Tibial artery (tissue), 4 donors: ENCODE measurements around the gene RARRES2.

Source experiments
- DNase-seq, 2 donors: peaks; one replicate each; pipeline ENCODE4 v3.0.0-alpha.2; 2019
- H3K27ac ChIP-seq, 2 donors: fragments of 200-600 bp; sonication (generic) in 1 of 2; 1 replicate in 1 of 2; 2 replicates in 1 of 2; pipeline ENCODE4 v1.5.1; 2018 to 2019; ENCODE audit warnings: mild to moderate bottlenecking in 1 of 2
- H3K27me3 ChIP-seq, 2 donors: fragments of 200-600 bp; sonication (generic) in 1 of 2; one replicate each; pipeline versions ENCODE4 v1.5.1 to v1.6.0; 2016 to 2019
- H3K36me3 ChIP-seq, 3 donors: fragments of 200-600 bp; sonication (generic) in 2 of 3; one replicate each; pipeline ENCODE4 v1.5.1; 2016 to 2019; ENCODE audit warnings: mild to moderate bottlenecking in 2 of 3
- H3K4me1 ChIP-seq, 4 donors: fragments of 200-600 bp; sonication (generic) in 2 of 4; 1 replicate in 3 of 4; 2 replicates in 1 of 4; pipeline ENCODE4 v1.5.1; 2016 to 2019
- H3K4me3 ChIP-seq, 2 donors: fragments of 200-600 bp; sonication (generic) in 1 of 2; 1 replicate in 1 of 2; 2 replicates in 1 of 2; pipeline ENCODE4 v1.5.1; 2018 to 2019; ENCODE audit warnings: mild to moderate bottlenecking in 2 of 2
- H3K9me3 ChIP-seq, 3 donors: fragments of 200-600 bp; sonication (generic) in 1 of 3; one replicate each; pipeline ENCODE4 v1.5.1; 2016 to 2019
- CTCF ChIP-seq, 2 experiments: fragments of 200-600 bp in 1 of 2; fragments of 450-650 bp in 1 of 2; IDR thresholded peaks; one replicate each; pipeline ENCODE4 v1.5.1; 2017 to 2019; ENCODE audit warnings: antibody characterized with exemption in 2 of 2, mild to moderate bottlenecking in 1 of 2, moderate library complexity in 1 of 2
- intact Hi-C: fragments of 100-400 bp; cut with DNase I; formaldehyde crosslinking; loops from one replicate; pipeline ENCODE4 v1.15.0; 2023; ENCODE audit warnings: low total_unique reads

Gene RARRES2

GRCh38 chr7:150324373-150324961 lies 17.0 kb downstream of the RARRES2 start:
- peaks cover 0 to 19% of the 10 kb centered on the region in 2 donors for H3K27me3 ChIP-seq
- H3K9me3 ChIP-seq: no peaks in the 10 kb centered on the region
- H3K27ac ChIP-seq: no peak overlapping the region
- intact Hi-C loops: no loop called here
- no peak for DNase-seq
- H3K4me1 ChIP-seq: peaks cover 0 to 18% (median 10%) of the 10 kb centered on the region in 4 donors
- TF ChIP-seq CTCF (IDR thresholded peaks at IDR 0.05): no peak
- peaks cover 0 to 19% (median 0%) of the 10 kb centered on the region in 3 donors for H3K36me3 ChIP-seq
- H3K4me3 ChIP-seq: no peak overlapping the region

- intact Hi-C loops: no loop called here
- TF ChIP-seq CTCF (IDR thresholded peaks at IDR 0.05): no peak
- peaks cover 0 to 18% (median 10%) of the 10 kb centered on the region in 4 donors for H3K4me1 ChIP-seq
- peak overlapping the region; percentile 52 to 61 for H3K4me3 ChIP-seq
- peak overlapping the region; percentile 51 to 60 for H3K27ac ChIP-seq
- peaks cover 0 to 19% of the 10 kb centered on the region in 2 donors for H3K27me3 ChIP-seq
- peaks cover 0 to 16% (median 0%) of the 10 kb centered on the region in 3 donors for H3K36me3 ChIP-seq
- no peak for DNase-seq
- no peaks in the 10 kb centered on the region for H3K9me3 ChIP-seq
Measured at GRCh38 chr7:150323682-150324372, 17.6 kb downstream of the RARRES2 start.

GRCh38 chr7:150322833-150323681 lies 18.4 kb downstream of the RARRES2 start, which contains the start of the genes ACTR3C and LRRC61:
ACTR3C (minus strand) TSS chr7:150323545; CDS start chr7:150295296, 28,249 bp downstream.
LRRC61 (plus strand) TSS chr7:150323355; CDS start chr7:150336862, 13,507 bp downstream.
- no peak for DNase-seq
- H3K4me1 ChIP-seq: peaks cover 0 to 18% (median 10%) of the 10 kb centered on the region in 4 donors
- intact Hi-C loops: no loop called here

GRCh38 chr7:150322114-150322832 lies 19.2 kb downstream of the RARRES2 start:
- Histone ChIP-seq H3K36me3 (peaks cover 0 to 10% (median 0%) of the 10 kb centered on the region in 3 donors), H3K27me3 (peaks cover 0 to 19% of the 10 kb centered on the region in 2 donors), H3K4me1 (peaks cover 0 to 18% (median 10%) of the 10 kb centered on the region in 4 donors), H3K27ac (no peak overlapping the region), H3K9me3 (no peaks in the 10 kb centered on the region), H3K4me3 (peak overlapping the region; percentile 52 to 61)
- intact Hi-C loops: no loop called here
- DNase-seq: no peak
- TF ChIP-seq CTCF (IDR thresholded peaks at IDR 0.05): no peak

More at GRCh38 chr7:150322833-150323681, 18.4 kb downstream of the RARRES2 start, which contains the start of the genes ACTR3C and LRRC61:
- no peak for TF ChIP-seq CTCF (IDR thresholded peaks at IDR 0.05)
- peaks cover 0 to 10% (median 0%) of the 10 kb centered on the region in 3 donors for H3K36me3 ChIP-seq
- H3K9me3 ChIP-seq: no peaks in the 10 kb centered on the region
- peak within 1 kb of the TSS; percentile 51 to 60 for H3K27ac ChIP-seq
- H3K4me3 ChIP-seq: peak within 1 kb of the TSS; percentile 52 to 61
- peaks cover 0 to 19% of the 10 kb centered on the region in 2 donors for H3K27me3 ChIP-seq

GRCh38 chr7:150321788-150322113 lies 19.7 kb downstream of the RARRES2 start:
- Histone ChIP-seq H3K27me3 (peaks cover 0 to 19% of the 10 kb centered on the region in 2 donors), H3K27ac (no peak overlapping the region), H3K36me3 (peaks cover 0 to 10% (median 0%) of the 10 kb centered on the region in 3 donors), H3K9me3 (no peaks in the 10 kb centered on the region), H3K4me3 (no peak overlapping the region), H3K4me1 (peaks cover 0 to 18% (median 10%) of the 10 kb centered on the region in 4 donors)
- no peak for TF ChIP-seq CTCF (IDR thresholded peaks at IDR 0.05)
- no peak for DNase-seq
- intact Hi-C loops: no loop called here
